ENCODE measurements around the gene CACNA2D1. TPM values are rescaled to one million over a fixed set of nuclear protein-coding genes. Genes with fewer than 3 reads are reported as not detected.

Gene CACNA2D1
- total RNA-seq, 1 experiment from 2014 or later, result 9.8 TPM

DNA sequence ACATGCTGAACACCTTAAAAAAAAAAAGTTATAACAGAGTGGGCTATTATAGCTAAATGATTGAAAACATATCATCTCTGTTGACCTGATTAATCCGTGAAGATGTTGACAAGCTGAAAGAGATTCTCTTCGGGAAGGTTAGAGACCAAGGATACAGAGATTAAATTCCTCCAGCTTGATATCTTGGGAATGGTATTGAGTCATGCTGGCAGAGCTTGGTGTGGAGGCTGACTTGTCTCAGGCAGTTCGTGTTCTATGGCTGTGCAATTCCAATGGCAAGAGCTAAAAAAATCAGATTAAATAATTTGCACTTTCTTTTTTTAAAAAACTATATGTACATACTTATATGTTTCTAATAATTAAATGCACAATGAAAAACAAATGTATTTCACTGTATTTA is 24.9 kb upstream of the CACNA2D1 start:
- H3K4me1 ChIP-seq (ENCODE audit: control insufficient read depth, insufficient read depth, low read length), result no peaks in the 10 kb centered on the region
- H3K9me3 ChIP-seq (ENCODE audit: control insufficient read depth, insufficient read depth, low read depth, low read length), result no peaks in the 10 kb centered on the region
- H3K27ac ChIP-seq (ENCODE audit: low read length), result no peak overlapping the region
- in situ Hi-C loops (cut with HindIII; ENCODE audit: low pct_unique_long_range_greater_than_20kb, low sequenced_read_pairs) (no loop called here), intact Hi-C loops (cut with micrococcal nuclease; ENCODE audit: unreplicated experiment) (no loop called here)
- ChIA-PET CTCF (no interaction called here), POLR2A (interaction anchor here (0.7 kb wide), 1 partner anchor 242 kb away, joined by 4 read pairs; no protein-coding TSS in a partner anchor)
- DNase-seq (ENCODE audit: low read depth, low spot score), result no peak
- no peaks in the 10 kb centered on the region for H3K36me3 ChIP-seq (ENCODE audit: control insufficient read depth, insufficient read depth, low read length)
- H3K4me3 ChIP-seq (ENCODE audit: low read depth in 2 of 2, low read length in 2 of 2), result no peak overlapping the region
- BruUV-seq (replicated peaks), result no TSS peak
- TF ChIP-seq SIN3A (IDR thresholded peaks at IDR 0.05; ENCODE audit: borderline replicate concordance, insufficient read depth, low read depth, low read length) (no peak), TCF7L2 (IDR thresholded peaks at IDR 0.05; ENCODE audit: low read depth, low read length) (no peak), POLR2AphosphoS5 (IDR thresholded peaks at IDR 0.05; ENCODE audit: low read depth, low read length) (no peak)
- TF ChIP-seq, protein P1, sequence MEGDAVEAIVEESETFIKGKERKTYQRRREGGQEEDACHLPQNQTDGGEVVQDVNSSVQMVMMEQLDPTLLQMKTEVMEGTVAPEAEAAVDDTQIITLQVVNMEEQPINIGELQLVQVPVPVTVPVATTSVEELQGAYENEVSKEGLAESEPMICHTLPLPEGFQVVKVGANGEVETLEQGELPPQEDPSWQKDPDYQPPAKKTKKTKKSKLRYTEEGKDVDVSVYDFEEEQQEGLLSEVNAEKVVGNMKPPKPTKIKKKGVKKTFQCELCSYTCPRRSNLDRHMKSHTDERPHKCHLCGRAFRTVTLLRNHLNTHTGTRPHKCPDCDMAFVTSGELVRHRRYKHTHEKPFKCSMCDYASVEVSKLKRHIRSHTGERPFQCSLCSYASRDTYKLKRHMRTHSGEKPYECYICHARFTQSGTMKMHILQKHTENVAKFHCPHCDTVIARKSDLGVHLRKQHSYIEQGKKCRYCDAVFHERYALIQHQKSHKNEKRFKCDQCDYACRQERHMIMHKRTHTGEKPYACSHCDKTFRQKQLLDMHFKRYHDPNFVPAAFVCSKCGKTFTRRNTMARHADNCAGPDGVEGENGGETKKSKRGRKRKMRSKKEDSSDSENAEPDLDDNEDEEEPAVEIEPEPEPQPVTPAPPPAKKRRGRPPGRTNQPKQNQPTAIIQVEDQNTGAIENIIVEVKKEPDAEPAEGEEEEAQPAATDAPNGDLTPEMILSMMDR (IDR thresholded peaks at IDR 0.05), result no peak
- TF ChIP-seq, protein P2, sequence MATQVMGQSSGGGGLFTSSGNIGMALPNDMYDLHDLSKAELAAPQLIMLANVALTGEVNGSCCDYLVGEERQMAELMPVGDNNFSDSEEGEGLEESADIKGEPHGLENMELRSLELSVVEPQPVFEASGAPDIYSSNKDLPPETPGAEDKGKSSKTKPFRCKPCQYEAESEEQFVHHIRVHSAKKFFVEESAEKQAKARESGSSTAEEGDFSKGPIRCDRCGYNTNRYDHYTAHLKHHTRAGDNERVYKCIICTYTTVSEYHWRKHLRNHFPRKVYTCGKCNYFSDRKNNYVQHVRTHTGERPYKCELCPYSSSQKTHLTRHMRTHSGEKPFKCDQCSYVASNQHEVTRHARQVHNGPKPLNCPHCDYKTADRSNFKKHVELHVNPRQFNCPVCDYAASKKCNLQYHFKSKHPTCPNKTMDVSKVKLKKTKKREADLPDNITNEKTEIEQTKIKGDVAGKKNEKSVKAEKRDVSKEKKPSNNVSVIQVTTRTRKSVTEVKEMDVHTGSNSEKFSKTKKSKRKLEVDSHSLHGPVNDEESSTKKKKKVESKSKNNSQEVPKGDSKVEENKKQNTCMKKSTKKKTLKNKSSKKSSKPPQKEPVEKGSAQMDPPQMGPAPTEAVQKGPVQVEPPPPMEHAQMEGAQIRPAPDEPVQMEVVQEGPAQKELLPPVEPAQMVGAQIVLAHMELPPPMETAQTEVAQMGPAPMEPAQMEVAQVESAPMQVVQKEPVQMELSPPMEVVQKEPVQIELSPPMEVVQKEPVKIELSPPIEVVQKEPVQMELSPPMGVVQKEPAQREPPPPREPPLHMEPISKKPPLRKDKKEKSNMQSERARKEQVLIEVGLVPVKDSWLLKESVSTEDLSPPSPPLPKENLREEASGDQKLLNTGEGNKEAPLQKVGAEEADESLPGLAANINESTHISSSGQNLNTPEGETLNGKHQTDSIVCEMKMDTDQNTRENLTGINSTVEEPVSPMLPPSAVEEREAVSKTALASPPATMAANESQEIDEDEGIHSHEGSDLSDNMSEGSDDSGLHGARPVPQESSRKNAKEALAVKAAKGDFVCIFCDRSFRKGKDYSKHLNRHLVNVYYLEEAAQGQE (IDR thresholded peaks at IDR 0.05; ENCODE audit: insufficient read depth in 1 of 2, low read depth in 2 of 2, low read length in 1 of 2), result no peak
- no peaks in the 10 kb centered on the region for H3K27me3 ChIP-seq (ENCODE audit: control insufficient read depth, insufficient read depth, low read length)
- no peak for ATAC-seq

DNA sequence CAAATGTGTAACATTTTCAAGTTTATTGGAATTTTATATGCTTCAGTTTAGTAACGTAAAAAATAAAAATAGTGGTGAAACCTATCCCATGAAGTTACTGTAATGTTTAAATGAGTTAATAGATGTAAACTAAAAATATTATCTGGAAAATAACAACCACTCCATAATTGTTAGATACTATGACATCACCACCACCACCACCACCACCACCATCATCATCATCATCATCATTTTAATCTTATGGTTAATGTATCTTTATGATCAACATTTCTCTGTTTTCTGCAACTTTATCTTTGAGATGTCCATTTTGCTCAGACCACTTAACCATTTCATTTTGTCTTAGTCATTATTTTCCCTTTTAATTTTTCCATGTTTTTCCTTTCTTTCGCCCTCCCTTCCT is 23.4 kb upstream of the CACNA2D1 start:
- no TSS peak for BruUV-seq (replicated peaks)
- Histone ChIP-seq H3K27me3 (ENCODE audit: control insufficient read depth, insufficient read depth, low read length) (no peaks in the 10 kb centered on the region), H3K9me3 (ENCODE audit: control insufficient read depth, insufficient read depth, low read depth, low read length) (no peaks in the 10 kb centered on the region), H3K4me3 (ENCODE audit: low read depth in 2 of 2, low read length in 2 of 2) (no peak overlapping the region), H3K4me1 (ENCODE audit: control insufficient read depth, insufficient read depth, low read length) (no peaks in the 10 kb centered on the region), H3K36me3 (ENCODE audit: control insufficient read depth, insufficient read depth, low read length) (no peaks in the 10 kb centered on the region), H3K27ac (ENCODE audit: low read length) (no peak overlapping the region)
- TF ChIP-seq, protein P2 (IDR thresholded peaks at IDR 0.05; ENCODE audit: insufficient read depth in 1 of 2, low read depth in 2 of 2, low read length in 1 of 2), result no peak
- TF ChIP-seq, protein P1 (IDR thresholded peaks at IDR 0.05), result no peak
- TF ChIP-seq POLR2AphosphoS5 (IDR thresholded peaks at IDR 0.05; ENCODE audit: low read depth, low read length) (no peak), SIN3A (IDR thresholded peaks at IDR 0.05; ENCODE audit: borderline replicate concordance, insufficient read depth, low read depth, low read length) (no peak), TCF7L2 (IDR thresholded peaks at IDR 0.05; ENCODE audit: low read depth, low read length) (no peak)
- in situ Hi-C loops (cut with HindIII; ENCODE audit: low pct_unique_long_range_greater_than_20kb, low sequenced_read_pairs), result no loop called here
- DNase-seq (ENCODE audit: low read depth, low spot score) (no peak), ATAC-seq (no peak)
- ChIA-PET CTCF (no interaction called here), POLR2A (no interaction called here)
- intact Hi-C loops (cut with micrococcal nuclease; ENCODE audit: unreplicated experiment), result no loop called here
